Measurements from ENCODE around the gene COL1A2.

DNA sequence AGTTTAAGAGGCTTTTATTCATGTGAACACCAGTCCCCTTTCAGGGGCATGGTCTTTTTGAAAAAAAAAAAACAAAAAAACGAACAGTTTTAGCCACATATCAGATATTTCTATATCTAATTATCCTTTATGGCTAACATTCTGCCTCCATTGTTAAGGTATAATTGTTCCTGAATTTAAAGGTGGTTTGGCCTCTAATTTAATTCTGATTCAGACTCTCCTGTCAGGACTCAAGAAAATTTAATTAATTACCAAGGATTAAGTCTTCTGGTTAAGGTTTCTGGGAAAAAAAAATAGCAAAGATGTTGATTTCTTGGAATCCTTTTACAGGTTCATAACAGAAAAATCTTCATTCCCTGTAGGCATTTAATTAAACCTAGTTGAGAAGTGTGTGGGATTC, 27.4 kb downstream of the COL1A2 start:
- TF ChIP-seq POLR2A (IDR thresholded peaks at IDR 0.05; ENCODE audit: low read depth, low read length), result no peak
- TF ChIP-seq POLR2AphosphoS5 (IDR thresholded peaks at IDR 0.05; ENCODE audit: low read depth, low read length), result no peak
- TF ChIP-seq TAF1 (IDR thresholded peaks at IDR 0.05; ENCODE audit: borderline replicate concordance, low read depth, low read length), result no peak
